Measurements from ENCODE around the gene CBX1. TPM values are rescaled to one million over a fixed set of nuclear protein-coding genes. Genes with fewer than 3 reads are reported as not detected.
A peak's percentile ranks its signal among the peaks of the same experiment; 100 is the strongest.

CBX1 gene
- total RNA-seq, 2 experiments from 2014 or later, result 68.2 to 70.3 TPM

- Mint-ChIP-seq H3K27ac (no peak overlapping the region), H3K9me3 (ENCODE audit: insufficient read depth) (no peaks in the 10 kb centered on the region), H3K4me3 (no peak overlapping the region), H3K4me1 (ENCODE audit: low read depth) (peaks cover 5% of the 10 kb centered on the region), H3K36me3 (ENCODE audit: low read depth) (peaks cover 20% of the 10 kb centered on the region), H3K27me3 (ENCODE audit: low read depth) (no peaks in the 10 kb centered on the region)
- DNase-seq, result no peak
- ChIA-PET POLR2A (no interaction called here), CTCF (interaction anchor here (1.1 to 2.9 kb wide), 4 partner anchors 11 to 458 kb away, joined by 3 to 15 read pairs (median 7); partner anchors contain the start of gene HOXB5)
- no peak for ATAC-seq
Measured at GRCh38 chr17:48134912-48135480, 33.7 kb upstream of the CBX1 start.

- no peaks in the 10 kb centered on the region for H3K27me3 Mint-ChIP-seq (ENCODE audit: low read depth)
- CTCF ChIA-PET, result interaction anchor here (0.7 to 9.3 kb wide), 6 partner anchors 8 to 107 kb away, joined by 3 to 111 read pairs (median 6); no protein-coding TSS in a partner anchor
- H3K36me3 Mint-ChIP-seq (ENCODE audit: low read depth), result peaks cover 13% of the 10 kb centered on the region
- H3K9me3 Mint-ChIP-seq (ENCODE audit: insufficient read depth), result no peaks in the 10 kb centered on the region
- POLR2A ChIA-PET, result no interaction called here
- no peak for ATAC-seq
- DNase-seq, result no peak
- no peak overlapping the region for H3K4me3 Mint-ChIP-seq
- peaks cover 5% of the 10 kb centered on the region for H3K4me1 Mint-ChIP-seq (ENCODE audit: low read depth)
- peak overlapping the region; percentile 68 for H3K27ac Mint-ChIP-seq
Measured at GRCh38 chr17:48132385-48132784, 31.1 kb upstream of the CBX1 start.

GRCh38 chr17:48131216-48131824, 30.0 kb upstream of the CBX1 start:
- no peaks in the 10 kb centered on the region for H3K9me3 Mint-ChIP-seq (ENCODE audit: insufficient read depth)
- ChIA-PET CTCF (interaction anchor here (0.7 to 9.3 kb wide), 12 partner anchors 12 to 105 kb away, joined by 3 to 111 read pairs (median 4); no protein-coding TSS in a partner anchor), POLR2A (no interaction called here)
- no peaks in the 10 kb centered on the region for H3K27me3 Mint-ChIP-seq (ENCODE audit: low read depth)
- H3K27ac Mint-ChIP-seq, result peak overlapping the region; percentile 39
- H3K4me1 Mint-ChIP-seq (ENCODE audit: low read depth), result peaks cover 5% of the 10 kb centered on the region
- H3K36me3 Mint-ChIP-seq (ENCODE audit: low read depth), result peaks cover 18% of the 10 kb centered on the region
- peak; percentile 80 for ATAC-seq
- H3K4me3 Mint-ChIP-seq, result no peak overlapping the region
- peak; percentile 70 for DNase-seq

- Mint-ChIP-seq H3K27me3 (ENCODE audit: low read depth) (no peaks in the 10 kb centered on the region), H3K4me3 (no peak overlapping the region), H3K4me1 (ENCODE audit: low read depth) (peaks cover 5% of the 10 kb centered on the region), H3K27ac (no peak overlapping the region), H3K36me3 (ENCODE audit: low read depth) (peaks cover 18% of the 10 kb centered on the region), H3K9me3 (ENCODE audit: insufficient read depth) (no peaks in the 10 kb centered on the region)
- CTCF ChIA-PET, result interaction anchor here (0.5 to 9.3 kb wide), 15 partner anchors 11 to 857 kb away, joined by 3 to 111 read pairs (median 4); no protein-coding TSS in a partner anchor
- DNase-seq, result no peak
- POLR2A ChIA-PET, result no interaction called here
- ATAC-seq, result no peak
Measured at GRCh38 chr17:48129981-48130380, 28.7 kb upstream of the CBX1 start.

GRCh38 chr17:48128400-48128799, 27.1 kb upstream of the CBX1 start:
- peaks cover 5% of the 10 kb centered on the region for H3K4me1 Mint-ChIP-seq (ENCODE audit: low read depth)
- no peaks in the 10 kb centered on the region for H3K9me3 Mint-ChIP-seq (ENCODE audit: insufficient read depth)
- DNase-seq (no peak), ATAC-seq (no peak)
- CTCF ChIA-PET, result interaction anchor here (1.0 to 9.3 kb wide), 8 partner anchors 10 to 102 kb away, joined by 3 to 111 read pairs (median 6); no protein-coding TSS in a partner anchor
- POLR2A ChIA-PET, result no interaction called here
- H3K4me3 Mint-ChIP-seq, result no peak overlapping the region
- no peaks in the 10 kb centered on the region for H3K27me3 Mint-ChIP-seq (ENCODE audit: low read depth)
- H3K36me3 Mint-ChIP-seq (ENCODE audit: low read depth), result peaks cover 22% of the 10 kb centered on the region
- H3K27ac Mint-ChIP-seq, result no peak overlapping the region

- POLR2A ChIA-PET, result no interaction called here
- no peak overlapping the region for H3K4me3 Mint-ChIP-seq
- CTCF ChIA-PET, result interaction anchor here (9.3 kb wide), 1 partner anchor 47 kb away, joined by 111 read pairs; no protein-coding TSS in a partner anchor
Measured at GRCh38 chr17:48127371-48128051, 26.2 kb upstream of the CBX1 start.

GRCh38 chr17:48126532-48126850, 25.2 kb upstream of the CBX1 start:
- ATAC-seq (no peak), DNase-seq (no peak)
- Mint-ChIP-seq H3K36me3 (ENCODE audit: low read depth) (peaks cover 39% of the 10 kb centered on the region), H3K4me3 (no peak overlapping the region), H3K27ac (no peak overlapping the region), H3K27me3 (ENCODE audit: low read depth) (no peaks in the 10 kb centered on the region), H3K4me1 (ENCODE audit: low read depth) (peaks cover 5% of the 10 kb centered on the region), H3K9me3 (ENCODE audit: insufficient read depth) (no peaks in the 10 kb centered on the region)
- ChIA-PET POLR2A (no interaction called here), CTCF (interaction anchor here (1.3 to 9.3 kb wide), 2 partner anchors 20 to 46 kb away, joined by 3 to 111 read pairs; no protein-coding TSS in a partner anchor)

More at GRCh38 chr17:48127371-48128051, 26.2 kb upstream of the CBX1 start:
- no peak overlapping the region for H3K27ac Mint-ChIP-seq
- H3K9me3 Mint-ChIP-seq (ENCODE audit: insufficient read depth), result no peaks in the 10 kb centered on the region
- no peaks in the 10 kb centered on the region for H3K27me3 Mint-ChIP-seq (ENCODE audit: low read depth)
- peaks cover 31% of the 10 kb centered on the region for H3K36me3 Mint-ChIP-seq (ENCODE audit: low read depth)
- ATAC-seq (no peak), DNase-seq (no peak)
- H3K4me1 Mint-ChIP-seq (ENCODE audit: low read depth), result peaks cover 5% of the 10 kb centered on the region

GRCh38 chr17:48125829-48126531, 24.7 kb upstream of the CBX1 start:
- Mint-ChIP-seq H3K4me3 (no peak overlapping the region), H3K4me1 (ENCODE audit: low read depth) (peaks cover under 1% of the 10 kb centered on the region), H3K27ac (no peak overlapping the region), H3K36me3 (ENCODE audit: low read depth) (peaks cover 40% of the 10 kb centered on the region), H3K27me3 (ENCODE audit: low read depth) (no peaks in the 10 kb centered on the region), H3K9me3 (ENCODE audit: insufficient read depth) (no peaks in the 10 kb centered on the region)
- ChIA-PET POLR2A (no interaction called here), CTCF (interaction anchor here (1.3 to 9.3 kb wide), 4 partner anchors 19 to 100 kb away, joined by 3 to 111 read pairs (median 8); no protein-coding TSS in a partner anchor)
- DNase-seq (no peak), ATAC-seq (no peak)

GRCh38 chr17:48123776-48124388, 22.6 kb upstream of the CBX1 start:
- DNase-seq, result no peak
- Mint-ChIP-seq H3K4me1 (ENCODE audit: low read depth) (no peaks in the 10 kb centered on the region), H3K36me3 (ENCODE audit: low read depth) (peaks cover 37% of the 10 kb centered on the region), H3K4me3 (no peak overlapping the region), H3K27me3 (ENCODE audit: low read depth) (no peaks in the 10 kb centered on the region), H3K9me3 (ENCODE audit: insufficient read depth) (no peaks in the 10 kb centered on the region), H3K27ac (peak overlapping the region; percentile 39)
- ChIA-PET CTCF (interaction anchor here (1.2 to 2.9 kb wide), 11 partner anchors 9 to 153 kb away, joined by 3 to 12 read pairs (median 6); partner anchors contain the start of gene CDK5RAP3), POLR2A (no interaction called here)
- ATAC-seq, result no peak

GRCh38 chr17:48123111-48123510, 21.8 kb upstream of the CBX1 start:
- Mint-ChIP-seq H3K4me3 (no peak overlapping the region), H3K27ac (peak overlapping the region; percentile 39), H3K36me3 (ENCODE audit: low read depth) (peaks cover 40% of the 10 kb centered on the region), H3K4me1 (ENCODE audit: low read depth) (no peaks in the 10 kb centered on the region), H3K27me3 (ENCODE audit: low read depth) (no peaks in the 10 kb centered on the region), H3K9me3 (ENCODE audit: insufficient read depth) (no peaks in the 10 kb centered on the region)
- POLR2A ChIA-PET, result interaction anchor here (0.6 kb wide), 1 partner anchor 15 kb away, joined by 3 read pairs; the partner anchor contains the start of gene SNX11
- DNase-seq (no peak), ATAC-seq (no peak)
- CTCF ChIA-PET, result interaction anchor here (1.1 to 2.9 kb wide), 9 partner anchors 10 to 152 kb away, joined by 3 to 11 read pairs (median 4); partner anchors contain the start of gene CDK5RAP3

GRCh38 chr17:48122665-48123045, 21.4 kb upstream of the CBX1 start:
- ChIA-PET POLR2A (interaction anchor here (0.6 to 1.3 kb wide), 2 partner anchors 10 to 15 kb away, joined by 3 to 4 read pairs; partner anchors contain the start of gene SNX11), CTCF (interaction anchor here (1.1 to 2.9 kb wide), 6 partner anchors 10 to 152 kb away, joined by 3 to 11 read pairs (median 6); partner anchors contain the start of gene CDK5RAP3)
- Mint-ChIP-seq H3K27ac (no peak overlapping the region), H3K27me3 (ENCODE audit: low read depth) (no peaks in the 10 kb centered on the region), H3K9me3 (ENCODE audit: insufficient read depth) (no peaks in the 10 kb centered on the region), H3K4me3 (no peak overlapping the region), H3K36me3 (ENCODE audit: low read depth) (peaks cover 45% of the 10 kb centered on the region), H3K4me1 (ENCODE audit: low read depth) (no peaks in the 10 kb centered on the region)
- ATAC-seq, result no peak
- DNase-seq, result no peak
